TTC549 (cell line): ENCODE data around the gene STK10.
"Not testable (repeated sequence)": the region's sequence is repeated elsewhere in the genome, so short reads cannot be mapped to it uniquely, and the experiment has no call there.

ENCODE experiments used
- FAIRE-seq: peaks from 2 replicates; lab custom pipeline; 2012; peaks lifted over from hg19 to GRCh38; lab: Jason Lieb, UNC

The STK10 gene

DNA sequence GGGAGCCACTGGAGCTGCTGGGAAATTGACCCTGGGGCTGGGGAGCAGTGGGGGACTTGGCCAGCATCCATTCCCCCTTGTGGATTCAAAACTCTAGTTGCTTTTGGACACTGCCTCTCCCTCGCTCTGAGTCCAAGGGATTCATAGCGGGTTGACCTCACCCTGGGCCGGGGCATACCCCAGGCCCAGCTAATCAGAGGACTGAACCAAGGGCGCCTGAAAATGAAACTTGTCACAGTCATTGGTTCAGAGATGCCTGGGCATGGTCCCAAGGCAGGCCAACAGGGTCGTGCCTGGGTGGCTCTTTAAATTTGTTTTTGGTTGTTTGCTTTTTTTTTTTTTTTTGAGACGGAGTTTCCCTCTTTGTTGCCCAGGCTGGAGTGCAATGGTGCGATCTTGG, 22.6 kb downstream of the STK10 start:
- no peak for FAIRE-seq

DNA sequence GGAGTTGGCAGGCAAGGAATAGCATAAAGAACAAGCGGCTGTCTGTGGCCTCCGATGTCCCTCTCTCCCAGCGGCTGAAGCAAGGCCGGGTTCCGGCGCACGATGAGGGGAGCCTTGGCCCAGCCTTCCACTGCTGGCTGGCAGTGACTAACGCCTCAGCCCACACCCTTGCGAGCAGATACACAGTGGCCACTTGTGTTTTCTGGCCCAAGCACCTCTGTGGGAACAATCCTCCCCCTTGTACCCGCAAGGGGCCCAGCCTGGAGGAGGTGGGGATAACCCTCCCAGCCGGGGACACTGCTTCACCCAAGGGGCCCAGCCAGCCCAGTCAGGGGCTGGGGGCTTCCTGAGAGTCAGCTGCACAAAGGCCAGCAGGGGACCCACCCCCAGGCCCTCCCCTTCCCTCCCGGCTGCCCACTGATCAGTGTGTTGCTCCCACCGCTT, 23.2 kb downstream of the STK10 start:
- no peak for FAIRE-seq

DNA sequence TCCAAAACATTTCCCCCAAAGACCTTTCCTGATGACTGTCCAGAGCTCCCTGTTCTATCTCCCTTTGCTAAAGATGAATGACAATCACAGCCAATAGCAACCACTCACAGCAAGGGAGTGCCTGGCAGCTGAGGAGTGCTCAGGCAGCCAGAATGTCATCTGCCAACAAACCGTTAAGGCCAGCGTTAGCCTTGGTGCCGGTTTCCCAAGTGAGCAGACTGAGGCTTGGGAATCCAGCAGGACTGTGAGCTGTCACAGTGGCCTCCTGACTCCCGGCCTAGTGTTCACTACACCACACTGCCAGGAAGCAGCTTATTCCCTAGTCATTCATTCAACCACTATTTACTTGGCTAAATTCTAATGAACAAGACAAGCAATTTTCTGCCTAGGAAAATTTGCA, 24.7 kb downstream of the STK10 start:
- no peak for FAIRE-seq

DNA sequence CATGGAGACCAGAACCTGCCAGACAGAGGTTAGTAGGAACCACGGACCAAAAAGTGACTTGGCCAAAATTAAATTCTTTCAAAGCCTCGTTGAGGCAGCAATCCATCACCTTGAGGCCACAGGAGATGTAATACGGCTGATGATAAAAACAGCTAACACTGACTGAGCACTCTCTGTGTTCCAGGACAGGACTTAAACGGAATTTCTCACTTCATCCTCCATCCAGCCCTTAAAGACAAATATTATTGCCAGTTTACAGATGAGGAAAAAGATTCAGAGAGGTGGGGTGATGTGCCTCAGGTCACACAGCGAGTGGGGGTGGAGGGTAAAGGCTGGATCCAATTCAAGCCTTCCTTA, 25.1 kb downstream of the STK10 start:
- no peak for FAIRE-seq

DNA sequence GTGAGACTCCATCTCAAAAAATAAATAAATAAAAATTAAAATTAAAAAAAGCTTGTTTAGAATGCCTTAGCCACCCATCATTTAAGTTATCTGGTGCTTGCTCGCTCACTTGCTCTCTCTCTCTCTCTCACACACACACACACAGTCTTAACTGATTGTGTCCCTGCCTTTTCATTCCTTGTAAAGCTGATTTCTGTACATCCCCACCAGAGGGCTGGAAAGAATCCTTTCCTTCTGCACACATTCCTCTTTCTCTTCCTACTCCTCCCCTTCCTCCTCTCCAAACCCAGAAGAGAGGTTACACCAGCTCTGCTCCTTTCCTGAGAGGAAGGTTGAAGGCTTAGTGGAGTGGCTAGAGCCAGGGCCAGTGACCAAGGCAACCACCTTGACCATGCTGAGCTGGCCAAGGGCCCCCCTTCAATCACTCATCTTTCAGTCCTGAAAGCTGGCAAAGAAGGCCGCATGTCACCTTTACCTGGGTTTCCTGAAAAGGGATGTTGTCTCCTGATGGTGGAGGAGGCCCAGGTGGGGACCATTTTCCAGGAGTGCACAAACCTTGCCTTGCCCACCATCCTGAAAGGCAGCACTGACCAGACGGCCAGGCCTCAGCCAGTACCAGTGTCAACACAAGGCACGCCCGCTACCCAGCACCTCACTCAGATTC, 25.6 kb downstream of the STK10 start:
- no peak for FAIRE-seq

DNA sequence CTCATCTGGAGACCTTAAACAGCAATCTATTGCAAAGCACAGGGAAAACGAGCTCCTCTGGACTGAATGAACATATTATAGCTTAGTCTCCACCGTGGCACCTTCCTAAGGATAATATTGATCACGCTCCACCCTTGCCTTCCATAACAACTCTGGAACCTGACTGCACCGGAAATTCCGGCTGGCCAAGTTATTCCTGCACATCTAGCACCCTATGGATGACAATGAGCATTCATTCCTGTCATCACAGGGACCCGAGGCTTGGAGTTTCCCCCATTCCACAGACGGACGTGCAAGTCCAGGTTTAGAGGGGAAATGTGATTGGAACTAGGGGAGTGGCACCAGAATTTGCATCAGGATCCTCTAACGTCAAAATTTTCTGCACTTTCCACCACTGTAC, 27.5 kb downstream of the STK10 start:
- no peak for FAIRE-seq

DNA sequence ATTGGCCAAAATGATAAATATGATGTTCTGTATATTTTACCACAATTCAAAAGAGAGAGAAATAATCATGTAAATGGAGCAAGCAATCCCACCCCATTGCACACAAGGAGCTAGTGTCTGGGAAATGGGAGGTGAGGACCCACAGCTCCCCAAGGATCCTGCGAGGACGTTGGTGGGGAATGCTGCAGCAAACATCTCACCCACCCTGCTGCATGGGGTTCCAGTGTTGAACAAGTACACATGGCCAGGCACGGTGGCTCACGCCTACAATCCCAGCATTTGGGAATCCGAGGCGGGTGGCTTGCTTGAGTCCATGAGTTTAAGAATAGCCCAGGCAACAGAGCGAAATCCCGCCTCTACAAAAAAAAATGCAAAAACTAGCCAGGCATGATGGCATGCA, 29.0 kb downstream of the STK10 start:
- no peak for FAIRE-seq

DNA sequence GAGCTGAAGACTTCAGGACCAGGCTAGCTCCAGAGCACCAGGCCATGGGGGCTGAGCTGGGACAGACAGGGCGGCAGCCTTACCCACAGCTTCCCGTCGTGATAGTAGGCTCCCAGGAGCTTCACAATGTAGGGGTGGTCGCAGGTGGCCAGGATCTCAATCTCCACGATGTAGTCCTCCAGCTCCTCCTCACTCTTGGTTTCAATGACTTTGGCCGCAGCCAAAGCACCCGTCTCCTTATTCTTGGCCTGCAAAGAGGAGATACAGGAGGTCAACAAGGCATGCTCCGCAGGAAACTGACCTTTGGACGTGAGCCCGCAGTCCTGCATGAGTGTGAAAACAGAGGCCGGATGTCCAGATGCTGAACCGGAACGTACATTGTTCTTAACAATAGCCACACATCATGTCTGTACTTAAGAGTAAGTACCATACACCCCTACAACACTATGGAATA, 31.5 kb downstream of the STK10 start:
- no peak for FAIRE-seq

DNA sequence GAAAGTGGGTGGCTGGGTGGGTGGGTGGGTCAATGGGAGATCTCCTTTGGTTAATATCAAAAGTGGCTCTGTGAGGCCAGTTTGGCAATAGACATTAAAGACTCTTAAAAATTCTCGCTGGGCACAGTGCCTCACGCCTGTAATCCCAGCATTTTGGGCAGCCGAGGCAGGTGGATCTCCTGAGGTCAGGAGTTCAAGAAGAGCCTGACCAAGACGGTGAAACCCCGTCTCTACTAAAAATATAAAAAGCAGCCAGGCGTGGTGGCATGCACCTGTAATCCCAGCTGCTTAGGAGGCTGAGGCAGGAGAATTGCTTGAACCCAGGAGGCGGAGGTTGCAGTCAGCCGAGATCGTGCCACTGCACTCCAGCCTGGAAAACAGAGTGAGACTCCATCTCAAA, 32.9 kb downstream of the STK10 start:
- FAIRE-seq: not testable (repeated sequence)

DNA sequence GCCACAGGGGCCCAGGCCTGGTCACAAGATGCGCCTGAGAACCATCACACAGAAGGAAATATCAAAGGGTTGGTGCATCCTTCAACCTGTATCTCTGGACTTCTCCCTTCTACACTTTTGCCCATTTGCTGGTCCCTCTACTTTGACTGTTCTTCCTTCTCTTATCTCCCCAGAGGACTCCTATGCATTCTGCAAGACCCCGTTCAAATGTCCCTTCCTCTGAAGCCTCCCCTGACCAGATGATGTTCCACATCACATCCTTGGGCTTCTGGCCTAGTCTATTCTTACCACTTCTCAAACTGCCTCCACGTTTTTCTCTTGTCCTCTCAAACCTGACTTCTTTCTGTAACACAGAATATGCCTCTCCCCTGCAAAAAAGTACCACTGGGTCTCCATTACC, 34.3 kb downstream of the STK10 start:
- no peak for FAIRE-seq

DNA sequence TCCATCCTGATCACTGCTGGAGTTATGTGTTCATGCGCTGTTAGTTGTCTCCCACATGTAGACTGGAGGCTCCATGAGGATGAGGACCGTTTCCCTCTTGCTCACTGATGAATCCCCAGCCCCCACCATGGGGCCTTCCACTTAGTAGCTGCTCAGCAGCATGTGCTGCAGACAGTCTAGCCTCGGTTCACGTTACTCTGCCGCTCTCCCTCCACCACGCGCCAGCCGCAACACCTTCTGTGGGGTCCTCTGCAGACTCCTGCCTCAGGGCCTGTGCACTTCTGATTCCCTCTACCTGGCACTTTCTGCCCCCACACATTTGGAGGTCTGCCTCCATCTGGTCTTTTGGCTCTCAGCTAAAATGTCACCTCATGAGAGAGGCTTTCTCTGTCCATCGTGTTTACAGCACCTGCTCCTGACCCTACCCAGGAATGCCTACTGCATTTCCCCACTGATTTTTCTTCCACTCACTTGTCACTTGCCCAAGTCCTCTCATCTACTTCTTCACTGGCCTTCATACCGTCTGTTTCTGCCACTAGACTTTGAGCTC, 36.3 kb downstream of the STK10 start:
- no peak for FAIRE-seq

DNA sequence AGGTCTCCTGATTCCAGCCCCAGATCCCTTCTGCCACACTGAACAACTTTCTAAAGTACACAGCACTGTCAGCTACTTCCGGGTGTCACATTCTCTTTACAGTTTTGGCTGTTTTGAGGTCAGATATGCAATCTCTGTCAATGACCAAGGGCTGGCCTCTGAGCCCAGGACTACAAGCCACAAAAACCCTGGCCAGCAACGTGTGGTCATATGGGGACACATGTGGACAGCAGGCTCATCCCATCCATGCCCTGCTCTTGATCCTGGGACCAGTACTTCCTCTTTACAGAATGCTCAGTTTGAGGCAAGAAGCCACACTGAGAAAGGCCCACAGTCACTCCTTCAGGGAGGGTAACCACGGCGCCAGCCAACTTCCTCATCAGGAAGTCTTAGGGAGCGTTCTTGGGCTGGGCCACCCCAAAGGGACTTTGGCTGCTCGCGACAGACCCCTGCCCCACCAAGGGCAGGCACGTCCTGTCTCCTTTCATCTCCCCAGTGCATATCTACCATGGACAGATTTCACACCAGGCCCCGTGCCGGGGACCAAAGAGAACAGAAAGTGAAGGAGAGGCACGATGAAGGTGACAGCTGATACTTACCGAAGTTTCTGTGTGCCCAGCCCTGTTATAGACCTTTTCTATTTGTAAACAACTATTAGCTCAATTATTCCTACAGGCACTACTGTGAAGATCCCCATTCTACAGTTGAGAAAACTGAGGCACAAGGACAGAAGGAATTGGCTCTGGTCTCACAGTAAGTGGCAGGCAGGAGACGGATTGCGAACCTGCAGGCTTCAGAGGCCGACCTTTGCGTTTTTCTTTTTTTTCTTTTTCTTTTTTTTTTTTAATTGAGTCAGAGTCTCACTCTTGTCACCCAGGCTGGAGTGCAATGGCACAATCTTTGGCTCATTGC, 37.3 kb downstream of the STK10 start:
- no peak for FAIRE-seq

DNA sequence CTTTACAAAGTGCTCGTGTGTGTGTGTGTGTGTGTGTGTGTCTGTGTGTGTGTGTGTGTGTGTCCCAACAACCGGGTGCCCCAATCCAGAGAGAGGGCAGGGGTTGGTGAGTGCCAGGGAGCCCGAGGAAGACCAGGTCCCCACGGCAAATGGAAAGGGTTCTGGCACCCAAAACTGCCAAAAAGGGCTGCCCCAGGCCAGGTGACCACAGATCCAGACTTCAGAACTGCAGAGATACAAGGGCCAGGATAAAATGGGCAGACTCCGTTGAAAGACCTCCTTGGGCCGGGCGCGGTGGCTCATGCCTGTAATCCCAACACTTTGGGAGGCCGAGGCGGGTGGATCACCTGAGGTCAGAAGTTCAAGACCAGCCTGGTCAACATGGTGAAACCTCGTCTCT, 38.5 kb downstream of the STK10 start:
- not testable (repeated sequence) for FAIRE-seq

DNA sequence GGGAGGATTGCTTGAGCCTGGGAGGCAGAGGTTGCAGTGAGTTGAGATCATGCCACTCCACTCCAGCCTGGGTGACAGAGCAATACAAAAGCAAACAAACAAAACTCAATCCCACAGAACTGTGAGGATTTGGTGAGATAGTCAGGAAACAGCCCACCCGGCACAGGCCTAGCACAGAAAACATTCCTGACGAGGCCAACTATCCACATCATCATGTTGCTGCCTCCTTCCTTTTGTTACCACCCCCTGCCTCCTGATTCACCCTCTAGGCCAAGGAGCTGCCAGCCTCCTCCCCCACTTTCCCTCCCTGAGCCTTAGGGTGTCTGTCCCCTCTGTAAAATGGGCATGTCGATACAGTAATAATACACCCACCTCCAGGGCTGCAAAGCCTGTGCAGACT, 39.0 kb downstream of the STK10 start:
- FAIRE-seq: no peak

DNA sequence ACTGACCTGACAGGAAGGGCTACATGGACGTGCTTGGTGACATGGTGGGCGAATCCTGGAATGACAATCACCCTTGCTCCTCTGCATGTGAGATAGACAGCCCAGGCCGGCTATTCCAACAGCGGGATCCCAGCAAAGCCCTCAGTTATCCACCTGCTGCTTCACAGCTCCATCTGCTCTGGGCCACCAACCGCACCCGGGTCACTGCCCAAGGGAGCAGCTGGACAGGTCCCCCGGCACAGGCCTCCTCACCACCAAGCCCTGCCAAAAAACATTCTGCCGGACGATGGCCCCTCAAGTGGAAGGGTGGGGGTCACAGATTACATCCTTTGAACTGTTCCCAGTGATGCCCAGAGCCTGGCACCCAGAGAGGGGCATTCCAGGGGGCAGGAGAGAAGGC, 39.6 kb downstream of the STK10 start:
- no peak for FAIRE-seq

DNA sequence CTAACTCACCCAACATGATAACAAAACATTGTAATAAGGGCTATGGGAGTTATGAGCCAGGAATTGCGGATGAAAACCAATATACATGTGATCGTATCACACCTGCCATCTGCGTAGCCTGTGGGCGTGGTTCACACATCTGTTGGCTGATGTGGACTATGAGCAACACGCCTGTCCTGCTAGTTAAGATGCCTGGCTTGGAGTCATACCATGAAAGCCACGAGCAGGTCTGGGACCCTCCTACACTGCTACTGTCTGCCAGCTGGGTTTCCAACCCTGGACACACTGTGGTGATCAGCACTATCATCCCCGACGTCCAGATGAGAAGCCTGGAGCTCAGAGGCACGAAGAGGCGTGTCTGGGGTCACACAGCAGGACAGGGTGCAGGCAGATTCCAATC, 40.2 kb downstream of the STK10 start:
- no peak for FAIRE-seq

DNA sequence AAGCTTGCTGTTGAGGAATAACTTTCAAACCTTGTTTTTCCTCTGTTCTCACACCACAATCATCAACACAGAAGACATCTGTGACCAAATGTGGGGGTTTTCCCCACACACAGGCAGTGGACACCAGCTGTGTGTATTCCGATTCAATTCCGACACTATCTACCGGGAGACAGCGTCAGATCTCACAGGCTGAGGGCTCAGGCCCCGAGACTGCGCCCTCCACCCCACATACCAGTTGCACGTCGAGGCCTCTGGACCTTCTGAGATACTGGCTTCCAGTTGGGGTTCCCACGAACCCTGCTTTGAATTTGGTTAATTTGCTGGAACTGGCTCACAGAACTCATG, 41.3 kb downstream of the STK10 start:
- no peak for FAIRE-seq

DNA sequence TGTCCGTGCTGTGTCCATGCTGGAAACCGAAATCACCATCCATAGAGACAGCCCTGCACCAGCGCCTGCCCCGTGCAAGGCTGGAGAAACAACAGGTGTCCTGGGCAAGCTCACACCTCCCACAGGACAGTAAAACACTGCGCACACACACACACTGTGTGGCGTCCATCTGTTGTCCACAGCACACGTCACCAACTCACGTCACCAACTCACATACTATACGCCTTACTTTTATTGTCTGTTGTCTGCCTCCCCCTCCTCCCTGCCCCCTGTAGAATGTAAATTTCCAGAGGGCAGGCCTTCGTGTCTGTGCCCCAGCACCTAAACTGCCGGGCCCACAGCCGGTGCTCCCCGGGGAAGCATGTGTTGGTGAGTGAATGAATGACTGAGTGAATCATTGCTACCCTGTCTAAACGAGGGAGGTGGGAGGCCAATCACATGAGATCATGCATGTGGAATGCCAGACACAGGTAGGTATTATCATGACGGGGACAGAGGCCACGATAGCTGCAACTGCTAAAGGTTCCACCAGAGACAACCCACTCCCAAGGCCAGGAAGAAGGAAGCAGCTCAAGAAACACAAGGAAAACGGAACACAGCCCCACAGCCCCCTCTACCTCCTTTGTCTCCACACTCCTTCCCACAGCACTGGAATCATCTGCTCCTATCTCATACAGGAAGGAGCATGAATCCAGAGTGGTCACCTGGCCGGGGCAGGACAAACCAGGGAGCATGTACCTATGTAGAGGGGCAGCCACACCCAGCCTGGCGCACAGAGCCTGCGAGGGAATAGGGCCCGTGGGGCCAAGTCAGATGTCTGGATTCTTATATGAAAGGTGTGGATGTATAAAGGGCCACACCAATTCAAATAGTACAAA, 41.9 kb downstream of the STK10 start:
- FAIRE-seq: no peak

DNA sequence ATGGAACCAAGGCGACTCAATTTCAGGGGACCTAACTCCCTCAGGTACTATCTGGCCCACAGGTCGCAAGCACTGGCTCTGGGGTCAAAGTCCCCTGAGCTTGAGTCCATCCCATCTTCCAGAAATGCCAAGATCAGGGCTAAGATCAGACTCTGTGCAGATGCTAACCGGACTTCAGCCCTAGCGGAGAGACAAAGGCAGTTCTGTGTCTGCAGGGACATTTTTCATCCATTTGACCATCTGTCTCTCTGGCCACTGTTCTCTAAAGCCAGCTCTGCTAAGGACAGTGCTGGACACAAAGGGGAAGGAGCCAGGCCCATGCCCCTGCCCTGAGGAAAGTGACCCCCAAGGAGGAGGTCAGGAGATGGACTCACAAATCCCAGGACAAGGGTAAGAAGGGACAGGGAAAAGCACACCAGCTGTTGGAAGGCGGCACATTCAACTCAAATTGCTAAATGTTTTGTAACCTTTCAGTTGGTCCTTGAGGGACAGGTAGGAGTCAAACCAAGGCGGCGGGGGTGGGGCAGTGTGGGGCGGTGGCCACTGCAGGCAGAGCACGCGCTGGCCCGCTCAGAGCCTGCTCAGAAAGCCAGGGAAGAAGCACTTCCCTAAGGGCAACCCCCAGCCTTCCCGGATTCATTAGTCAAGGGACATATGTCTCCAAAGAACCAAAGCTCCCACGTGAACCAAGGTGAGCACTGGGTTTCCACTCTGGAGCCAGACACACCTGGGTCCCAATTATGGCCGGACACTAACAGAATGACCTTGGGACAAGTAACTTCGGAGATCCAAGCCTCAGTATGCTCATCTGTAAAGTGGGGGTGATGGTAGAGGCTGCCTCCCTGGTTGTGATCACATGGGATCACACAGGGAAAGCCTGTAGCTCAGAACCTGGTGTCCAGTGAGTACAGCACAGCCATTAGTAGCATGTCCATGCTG, 42.8 kb downstream of the STK10 start:
- no peak for FAIRE-seq

DNA sequence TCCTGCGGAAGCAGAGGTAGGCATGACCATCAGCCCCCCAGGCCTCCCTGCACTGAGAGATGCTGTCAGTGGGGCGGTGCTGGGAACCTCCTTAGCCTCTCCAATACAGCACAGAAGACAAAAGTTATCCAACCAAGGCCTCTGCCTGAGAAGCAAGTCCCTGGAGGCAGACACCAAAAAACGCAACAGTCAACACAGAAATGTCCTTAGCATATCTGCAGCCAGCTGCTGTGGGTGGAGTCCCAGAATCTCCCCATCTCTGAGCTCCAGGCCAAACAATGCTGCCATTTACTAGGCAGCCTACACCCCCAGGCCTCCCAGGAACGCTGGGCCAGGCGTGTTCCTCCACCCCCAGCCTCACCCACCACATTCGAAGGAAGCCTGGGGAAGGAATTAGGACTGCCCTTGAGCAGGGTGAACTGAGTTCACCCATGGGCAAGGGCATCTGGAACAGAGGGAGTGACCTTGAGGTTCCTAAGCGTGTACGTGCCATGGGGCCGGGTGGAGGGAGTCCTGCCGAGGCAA, 43.7 kb downstream of the STK10 start:
- FAIRE-seq: no peak

DNA sequence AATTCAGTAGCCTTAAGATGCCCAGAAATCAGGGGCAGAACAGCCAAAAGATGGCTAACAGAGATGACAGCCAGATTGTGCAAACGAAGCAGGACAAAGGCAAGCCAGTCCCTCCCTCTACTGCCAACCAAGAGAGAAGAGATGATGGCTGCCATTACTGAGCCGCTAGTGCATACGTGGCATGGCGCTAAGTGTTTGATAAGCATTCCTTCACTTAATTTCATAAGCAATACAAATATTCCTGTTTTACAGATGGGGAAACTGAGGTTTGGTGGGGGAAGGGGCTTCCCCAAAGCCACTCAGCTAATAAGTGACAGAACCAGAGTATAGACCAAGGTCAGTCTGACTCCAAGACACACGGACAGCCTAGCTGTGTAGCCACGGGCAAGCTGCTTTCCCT, 44.1 kb downstream of the STK10 start:
- no peak for FAIRE-seq
